Esophagus squamous epithelium (tissue), 5 donors: Measurements from ENCODE around the gene RBM42. TPM values are rescaled to one million over a fixed set of nuclear protein-coding genes. Genes with fewer than 3 reads are reported as not detected.

Source experiments
- DNase-seq: peaks from one replicate; lab custom pipeline; 2025; lab: John Stamatoyannopoulos, UW
- H3K27ac ChIP-seq, 4 donors: fragments of 200-600 bp; sonication (generic); one replicate each; pipeline ENCODE4 v1.5.1; 2016 to 2019; ENCODE audit warnings: mild to moderate bottlenecking in 1 of 4
- H3K27me3 ChIP-seq, 4 donors: fragments of 200-600 bp; sonication (generic); 1 replicate in 3 of 4; 2 replicates in 1 of 4; pipeline versions ENCODE4 v1.5.1 to v1.6.0; 2017 to 2021; ENCODE audit warnings: antibody characterized with exemption in 1 of 4
- H3K36me3 ChIP-seq, 3 donors: fragments of 200-600 bp; sonication (generic); one replicate each; pipeline ENCODE4 v1.5.1; 2016 to 2019
- H3K4me1 ChIP-seq, 3 donors: fragments of 200-600 bp; sonication (generic); one replicate each; pipeline ENCODE4 v1.5.1; 2017 to 2019
- H3K4me3 ChIP-seq, 4 donors: fragments of 200-600 bp; sonication (generic); 1 replicate in 3 of 4; 2 replicates in 1 of 4; pipeline ENCODE4 v1.5.1; 2016 to 2019; ENCODE audit warnings: mild to moderate bottlenecking in 2 of 4, moderate library complexity in 1 of 4
- H3K9me3 ChIP-seq, 3 donors: fragments of 200-600 bp; sonication (generic); one replicate each; pipeline ENCODE4 v1.5.1; 2016 to 2019
- POLR2A ChIP-seq, 4 donors: fragments of 450-650 bp; IDR thresholded peaks; one replicate each; pipeline ENCODE4 v1.6.1; 2017; ENCODE audit warnings: antibody characterized with exemption in 4 of 4, mild to moderate bottlenecking in 4 of 4, moderate library complexity in 3 of 4
- WGBS, 2 donors: methylation state at CpG; one replicate each; pipeline ENCODE4 v1.1.5; 2018; 5-methylcytosine and 5-hydroxymethylcytosine counted together
- intact Hi-C: fragments of 100-400 bp; cut with DNase I; formaldehyde crosslinking; loops from one replicate; pipeline ENCODE4 v1.15.0; 2022
- total RNA-seq, 4 donors: library from RNA; depleted of rRNA; stranded (reverse); fragments of >200 nt; gene quantifications; one replicate each; pipeline ENCODE4 v1.1.0, GENCODE V29; 2016
- TF ChIP-seq, protein P1 (sequence below), 6 experiments: fragments of 450-650 bp in 4 of 6; fragments of 200-600 bp in 2 of 6; sonication (generic) in 2 of 6; IDR thresholded peaks; one replicate each; pipeline ENCODE4 v1.5.1; 2016 to 2019; ENCODE audit warnings: antibody characterized with exemption in 6 of 6, mild to moderate bottlenecking in 4 of 6, moderate library complexity in 4 of 6
- donor health status: DM: yes; HTN: yes; CAD: no.

RBM42 gene
- total RNA-seq, 4 donors from 2014 or later = 52.1 to 59.1 (median 53.0) TPM

DNA sequence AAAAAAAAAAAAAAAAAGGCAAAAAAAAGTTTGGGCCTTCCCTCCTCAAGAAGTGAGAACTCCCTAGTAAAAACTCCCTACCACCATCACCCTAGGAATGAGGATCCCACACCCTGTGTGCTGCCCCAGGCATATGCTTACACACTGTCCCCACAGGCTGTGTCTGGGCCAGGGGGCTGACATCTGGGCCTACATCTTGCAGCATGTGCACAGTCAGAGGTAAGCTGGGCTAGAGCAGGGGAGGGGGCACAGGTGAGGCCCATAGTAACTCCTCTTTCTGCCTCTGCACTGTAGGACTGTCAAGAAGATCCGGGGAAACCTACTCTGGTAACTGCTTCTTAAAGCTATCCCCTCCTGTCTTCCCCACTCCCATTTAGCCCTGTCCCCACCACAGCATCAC lies 15.3 kb upstream of the RBM42 start:
- WGBS, 2 donors = 75 to 83% methylated on average over 1 of the region's 1 CpG
- Histone ChIP-seq H3K36me3 (peaks cover 0 to 38% (median 5%) of the 10 kb centered on the region in 3 donors), H3K27me3 (no peaks in the 10 kb centered on the region), H3K4me1 (peaks cover 3 to 18% (median 9%) of the 10 kb centered on the region in 3 donors), H3K9me3 (no peaks in the 10 kb centered on the region), H3K4me3 (no peak overlapping the region), H3K27ac (no peak overlapping the region)
- intact Hi-C loops = no loop called here
- TF ChIP-seq, protein P1, sequence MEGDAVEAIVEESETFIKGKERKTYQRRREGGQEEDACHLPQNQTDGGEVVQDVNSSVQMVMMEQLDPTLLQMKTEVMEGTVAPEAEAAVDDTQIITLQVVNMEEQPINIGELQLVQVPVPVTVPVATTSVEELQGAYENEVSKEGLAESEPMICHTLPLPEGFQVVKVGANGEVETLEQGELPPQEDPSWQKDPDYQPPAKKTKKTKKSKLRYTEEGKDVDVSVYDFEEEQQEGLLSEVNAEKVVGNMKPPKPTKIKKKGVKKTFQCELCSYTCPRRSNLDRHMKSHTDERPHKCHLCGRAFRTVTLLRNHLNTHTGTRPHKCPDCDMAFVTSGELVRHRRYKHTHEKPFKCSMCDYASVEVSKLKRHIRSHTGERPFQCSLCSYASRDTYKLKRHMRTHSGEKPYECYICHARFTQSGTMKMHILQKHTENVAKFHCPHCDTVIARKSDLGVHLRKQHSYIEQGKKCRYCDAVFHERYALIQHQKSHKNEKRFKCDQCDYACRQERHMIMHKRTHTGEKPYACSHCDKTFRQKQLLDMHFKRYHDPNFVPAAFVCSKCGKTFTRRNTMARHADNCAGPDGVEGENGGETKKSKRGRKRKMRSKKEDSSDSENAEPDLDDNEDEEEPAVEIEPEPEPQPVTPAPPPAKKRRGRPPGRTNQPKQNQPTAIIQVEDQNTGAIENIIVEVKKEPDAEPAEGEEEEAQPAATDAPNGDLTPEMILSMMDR (IDR thresholded peaks at IDR 0.05) = no peak
- no peak for TF ChIP-seq POLR2A (IDR thresholded peaks at IDR 0.05)
- DNase-seq = no peak

DNA sequence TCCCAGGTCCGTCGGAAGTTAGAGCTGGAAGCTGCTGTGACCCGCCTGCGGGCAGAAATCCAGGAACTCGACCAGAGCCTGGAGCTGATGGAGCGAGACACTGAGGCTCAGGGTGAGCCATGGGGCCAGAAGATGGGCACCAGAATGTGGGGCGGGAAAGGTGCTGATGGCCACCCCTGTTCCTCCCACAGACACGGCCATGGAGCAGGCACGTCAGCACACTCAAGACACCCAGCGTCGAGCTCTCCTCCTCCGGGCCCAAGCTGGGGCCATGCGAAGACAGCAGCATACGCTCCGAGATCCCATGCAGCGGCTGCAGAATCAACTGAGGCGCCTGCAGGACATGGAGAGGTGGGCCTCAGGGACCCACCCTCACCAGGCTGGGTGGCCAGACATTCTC lies 13.8 kb upstream of the RBM42 start:
- Histone ChIP-seq H3K27me3 (no peaks in the 10 kb centered on the region), H3K36me3 (peaks cover 0 to 50% (median 5%) of the 10 kb centered on the region in 3 donors), H3K27ac (no peak overlapping the region), H3K4me1 (peaks cover 3 to 18% (median 9%) of the 10 kb centered on the region in 3 donors), H3K4me3 (no peak overlapping the region), H3K9me3 (no peaks in the 10 kb centered on the region)
- no peak for DNase-seq
- intact Hi-C loops = no loop called here
- no peak for TF ChIP-seq POLR2A (IDR thresholded peaks at IDR 0.05)
- TF ChIP-seq, protein P1 (IDR thresholded peaks at IDR 0.05) = no peak
- 98% methylated on average over 14 of the region's 17 CpGs; no CpG with 5 or more reads in 1 of the 2 donors for WGBS, 2 donors

DNA sequence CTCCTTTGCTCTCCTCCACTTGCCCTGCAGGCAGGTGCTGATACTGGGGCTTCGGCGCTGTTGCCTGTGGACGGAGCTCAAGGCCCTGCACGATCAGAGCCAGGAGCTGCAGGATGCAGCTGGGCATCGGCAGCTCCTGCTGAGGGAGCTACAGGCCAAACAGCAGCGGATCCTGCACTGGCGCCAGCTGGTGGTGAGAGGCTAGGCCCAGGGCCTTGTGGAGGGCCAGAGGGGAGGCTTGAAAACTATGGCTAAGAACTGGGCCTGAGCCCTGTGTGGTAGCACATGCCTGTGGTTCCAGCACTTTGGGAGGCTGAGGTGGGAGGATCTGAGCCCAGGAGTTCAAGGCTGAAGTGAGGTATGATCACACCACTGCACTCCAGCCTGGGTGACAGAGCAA lies 10.0 kb upstream of the RBM42 start:
- Histone ChIP-seq H3K4me3 (no peak overlapping the region), H3K4me1 (peaks cover 0 to under 1% (median 0%) of the 10 kb centered on the region in 3 donors), H3K27me3 (no peaks in the 10 kb centered on the region), H3K36me3 (peaks cover 0 to 66% (median 5%) of the 10 kb centered on the region in 3 donors), H3K9me3 (no peaks in the 10 kb centered on the region), H3K27ac (no peak overlapping the region)
- DNase-seq = no peak
- intact Hi-C loops = no loop called here
- 87% methylated on average over 3 of the region's 7 CpGs; no CpG with 5 or more reads in 1 of the 2 donors for WGBS, 2 donors
- TF ChIP-seq, protein P1 (IDR thresholded peaks at IDR 0.05) = no peak
- no peak for TF ChIP-seq POLR2A (IDR thresholded peaks at IDR 0.05)

DNA sequence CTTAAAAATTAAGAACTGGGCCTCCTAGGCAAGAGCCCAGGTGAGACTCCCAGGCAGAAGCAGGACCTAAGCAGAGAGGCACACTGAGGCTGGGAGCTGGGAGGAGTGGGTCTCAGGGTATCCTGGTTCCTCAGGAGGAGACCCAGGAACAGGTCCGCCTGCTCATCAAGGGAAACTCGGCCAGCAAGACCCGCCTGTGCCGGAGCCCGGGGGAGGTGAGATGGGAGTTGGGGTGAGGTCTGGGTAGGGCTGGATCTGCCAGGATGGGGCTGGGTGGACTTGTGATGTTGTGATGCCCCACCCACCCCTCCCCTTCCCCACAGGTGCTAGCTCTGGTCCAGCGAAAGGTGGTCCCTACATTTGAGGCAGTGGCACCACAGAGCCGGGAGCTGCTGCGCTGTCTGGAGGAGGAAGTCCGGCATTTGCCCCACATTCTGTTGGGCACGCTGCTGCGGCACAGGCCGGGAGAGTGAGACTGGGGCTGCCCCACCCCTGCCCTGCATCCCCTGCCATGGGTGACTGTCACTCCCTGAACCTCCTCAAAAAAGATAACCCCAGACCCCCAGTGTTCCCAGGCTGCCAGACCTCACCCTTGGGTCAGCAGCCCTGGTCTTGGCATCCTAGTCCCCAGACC lies 9.4 kb upstream of the RBM42 start:
- intact Hi-C loops = no loop called here
- no peak for DNase-seq
- peaks cover 0 to 66% (median 5%) of the 10 kb centered on the region in 3 donors for H3K36me3 ChIP-seq
- no peak overlapping the region for H3K27ac ChIP-seq
- 93 to 100% methylated on average over 7 to 11 of the region's 12 CpGs for WGBS, 2 donors
- no peak for TF ChIP-seq POLR2A (IDR thresholded peaks at IDR 0.05)
- TF ChIP-seq, protein P1 (IDR thresholded peaks at IDR 0.05) = no peak
- no peak overlapping the region for H3K4me3 ChIP-seq
- H3K9me3 ChIP-seq = no peaks in the 10 kb centered on the region
- no peaks in the 10 kb centered on the region for H3K27me3 ChIP-seq
- no peaks in the 10 kb centered on the region for H3K4me1 ChIP-seq

DNA sequence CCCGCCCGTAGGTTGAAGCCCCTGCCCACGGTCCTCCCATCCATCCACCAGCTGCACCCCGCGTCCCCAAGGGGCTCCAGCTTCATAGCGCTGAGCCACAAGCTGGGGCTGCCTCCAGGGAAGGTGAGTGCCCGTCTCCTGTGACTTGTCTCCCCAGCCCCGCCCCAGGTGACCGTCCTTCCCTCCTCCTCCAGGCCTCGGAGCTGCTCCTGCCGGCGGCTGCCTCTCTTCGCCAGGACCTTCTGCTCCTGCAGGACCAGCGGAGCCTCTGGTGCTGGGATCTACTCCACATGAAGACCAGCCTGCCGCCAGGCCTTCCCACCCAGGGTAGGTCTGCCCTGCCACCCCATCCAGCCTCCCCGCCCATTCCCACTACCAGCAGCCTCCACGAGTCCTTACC lies 8.8 kb upstream of the RBM42 start:
- Histone ChIP-seq H3K27me3 (no peaks in the 10 kb centered on the region), H3K4me3 (no peak overlapping the region), H3K9me3 (no peaks in the 10 kb centered on the region), H3K4me1 (no peaks in the 10 kb centered on the region), H3K36me3 (peaks cover 0 to 63% (median 4%) of the 10 kb centered on the region in 3 donors), H3K27ac (no peak overlapping the region)
- no peak for DNase-seq
- intact Hi-C loops = no loop called here
- WGBS, 2 donors = 96 to 97% methylated on average over 4 to 12 of the region's 17 CpGs
- TF ChIP-seq, protein P1 (IDR thresholded peaks at IDR 0.05) = no peak
- no peak for TF ChIP-seq POLR2A (IDR thresholded peaks at IDR 0.05)
